NCI-H2227 (cell line): Measurements from ENCODE around the gene SERPINH1.
A peak's percentile ranks its signal among the peaks of the same experiment; 100 is the strongest.
"Not testable (repeated sequence)": the region's sequence is repeated elsewhere in the genome, so short reads cannot be mapped to it uniquely, and the experiment has no call there.

Experiments used
- DNase-seq: peaks from one replicate; lab custom pipeline; 2025; ENCODE audit not compliant: unreplicated experiment; lab: John Stamatoyannopoulos, UW

Gene SERPINH1

DNA sequence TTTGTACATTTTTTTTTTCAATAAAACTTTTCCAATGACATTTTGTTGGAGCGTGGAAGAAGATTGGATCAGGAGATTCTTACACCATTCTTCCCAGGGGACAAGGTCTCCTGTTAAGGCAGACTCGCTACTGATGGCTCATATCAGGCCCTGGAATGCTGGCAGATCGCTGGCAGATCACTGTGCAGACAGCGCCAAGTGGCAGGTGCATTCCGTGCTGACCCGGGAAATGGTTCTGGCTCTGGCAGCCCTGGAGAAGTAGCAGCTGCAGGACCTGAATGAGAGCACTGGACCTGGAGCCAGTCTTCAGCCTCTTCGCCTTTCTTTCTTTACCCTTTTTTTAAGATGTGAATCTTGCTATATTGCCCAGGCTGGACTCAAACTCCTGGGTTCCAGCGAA is 10.7 kb downstream of the SERPINH1 start:
- no peak for DNase-seq

DNA sequence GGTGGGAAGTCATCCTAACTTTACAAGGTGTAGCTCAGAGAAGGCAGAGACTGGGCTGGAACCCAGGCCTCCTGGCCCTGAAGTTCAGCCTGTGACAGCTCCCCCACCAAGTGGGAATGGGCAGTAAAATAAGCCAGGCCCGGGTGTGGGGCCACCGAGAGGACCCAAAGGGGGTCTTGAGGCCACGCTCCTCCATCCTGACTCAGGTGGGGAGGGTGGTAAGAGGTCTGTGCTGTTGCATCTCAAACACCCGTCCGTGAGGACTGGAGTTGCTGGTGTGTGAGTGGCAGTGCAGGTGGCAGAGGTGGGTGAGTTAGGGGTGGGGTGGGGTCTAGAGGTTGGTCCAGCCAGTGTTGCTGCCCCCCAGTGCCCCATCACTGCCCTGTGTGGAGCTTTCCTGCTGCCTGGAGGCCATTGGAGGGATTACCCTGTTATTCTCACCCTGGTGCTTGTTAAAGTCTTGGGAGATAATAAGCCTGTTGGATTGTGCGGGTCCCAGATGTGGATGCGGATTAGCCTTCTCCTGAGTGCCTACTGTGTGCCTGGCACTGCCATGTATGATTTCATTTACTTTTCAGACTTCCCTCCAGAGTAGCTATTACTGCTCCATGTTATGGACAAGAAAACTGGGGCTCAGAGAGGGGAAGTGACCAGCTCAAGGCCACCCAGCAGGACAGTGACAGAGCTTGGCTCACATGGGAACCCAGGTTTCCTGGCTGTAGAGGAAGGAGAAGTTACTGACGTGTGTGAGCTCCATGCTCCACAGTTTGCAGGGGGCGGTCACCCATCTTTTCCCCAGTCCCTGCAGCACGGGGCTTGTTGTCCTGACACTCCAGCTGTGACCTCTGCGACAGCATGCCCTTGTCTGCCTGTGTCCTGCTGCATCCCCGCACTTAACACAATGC is 12.9 kb downstream of the SERPINH1 start:
- no peak for DNase-seq

DNA sequence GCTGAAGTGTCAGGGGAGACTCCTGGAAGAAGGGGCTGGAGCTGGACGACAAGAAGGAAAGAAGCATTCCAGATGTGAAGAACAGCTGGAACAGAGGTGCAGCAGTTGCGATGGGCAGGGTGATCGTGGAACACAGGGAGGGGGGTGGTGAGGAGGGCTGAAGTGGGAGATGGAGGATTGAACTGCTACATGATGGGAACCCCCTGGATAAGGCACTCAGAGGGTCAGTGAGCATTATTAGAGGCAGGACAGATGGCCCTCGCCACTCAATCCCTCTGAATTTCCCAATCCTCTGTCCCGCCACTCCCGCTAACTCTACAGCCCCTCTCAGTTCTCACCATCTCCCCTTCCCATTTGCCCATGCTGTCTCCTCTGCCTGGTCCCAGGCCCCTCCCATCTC is 14.0 kb downstream of the SERPINH1 start:
- no peak for DNase-seq

DNA sequence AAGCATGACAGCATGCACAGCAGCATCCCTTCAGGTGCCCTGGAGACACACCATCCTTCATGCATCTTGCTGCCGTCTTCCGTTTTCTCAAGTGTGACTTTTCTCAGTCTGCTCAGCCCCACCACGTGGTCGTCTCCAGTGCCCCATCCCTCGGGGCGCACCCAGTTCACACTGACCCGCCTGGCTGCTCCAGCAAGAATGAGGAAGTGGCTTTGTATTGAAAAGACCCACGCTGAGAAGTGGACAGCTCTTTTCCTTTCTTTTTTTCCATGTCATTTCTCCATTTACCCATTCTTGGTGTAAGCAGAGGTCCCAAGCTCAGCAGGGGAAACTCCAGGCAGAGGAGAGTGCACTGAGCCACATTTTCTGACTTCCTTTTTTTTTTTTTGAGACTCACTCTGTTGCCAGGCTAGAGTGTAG is 14.5 kb downstream of the SERPINH1 start:
- no peak for DNase-seq

DNA sequence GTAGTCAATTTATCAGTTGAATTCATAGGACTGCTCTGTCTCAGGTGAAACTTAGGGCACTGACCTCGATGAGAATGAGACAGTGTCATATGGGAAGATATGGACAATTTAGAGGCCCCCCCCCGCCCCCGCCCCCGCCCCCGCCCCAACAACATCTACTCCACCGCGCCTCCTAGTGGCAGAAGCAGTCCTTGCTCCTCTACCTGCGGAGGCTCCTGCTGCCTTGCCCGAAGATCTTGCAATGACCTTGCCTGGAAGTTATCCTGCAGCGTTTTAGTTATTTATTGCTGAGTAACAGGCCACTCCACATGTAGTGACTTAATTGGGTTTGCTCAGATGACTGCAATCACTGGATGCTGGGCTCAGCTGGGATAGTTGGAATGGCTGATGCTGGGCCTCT is 15.2 kb downstream of the SERPINH1 start:
- DNase-seq, result peak; percentile 58

DNA sequence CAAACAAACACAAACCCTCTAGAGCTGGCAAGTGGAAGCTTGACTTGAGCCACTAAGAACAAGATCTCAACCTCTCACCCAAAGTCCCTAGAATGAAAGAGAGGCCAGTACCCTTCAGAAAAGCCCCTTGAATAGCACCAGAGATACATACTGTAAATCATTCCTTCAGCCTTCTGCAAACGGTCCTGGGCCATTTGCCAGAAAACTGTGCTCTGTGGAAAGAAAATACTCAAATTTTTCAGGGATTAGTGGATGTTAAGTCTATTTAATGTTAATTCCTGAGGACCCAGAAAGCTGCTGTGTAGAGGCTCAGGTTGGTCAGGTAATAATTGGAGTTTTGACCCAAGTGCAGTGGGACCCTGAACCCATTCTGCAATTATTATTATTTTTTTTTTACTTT is 16.9 kb downstream of the SERPINH1 start:
- DNase-seq, result no peak

DNA sequence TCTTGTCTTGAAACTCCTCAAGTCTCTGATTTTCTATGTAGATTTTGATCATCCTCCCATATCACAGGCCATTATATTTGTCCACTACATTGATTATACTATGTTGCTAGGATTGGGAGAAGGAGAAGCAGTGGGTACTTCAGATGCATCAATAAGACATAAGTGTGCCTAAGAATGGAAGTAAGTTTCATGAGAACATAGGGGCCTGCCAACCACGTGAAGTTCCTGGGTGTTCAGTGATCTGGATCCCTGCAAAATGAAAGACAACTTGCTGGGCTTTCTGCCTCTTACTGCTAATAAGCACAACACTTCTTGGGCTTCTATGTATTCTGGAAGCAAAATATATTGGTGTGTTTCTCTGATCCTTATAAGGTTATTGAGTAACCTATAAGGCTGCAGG is 17.8 kb downstream of the SERPINH1 start:
- no peak for DNase-seq

DNA sequence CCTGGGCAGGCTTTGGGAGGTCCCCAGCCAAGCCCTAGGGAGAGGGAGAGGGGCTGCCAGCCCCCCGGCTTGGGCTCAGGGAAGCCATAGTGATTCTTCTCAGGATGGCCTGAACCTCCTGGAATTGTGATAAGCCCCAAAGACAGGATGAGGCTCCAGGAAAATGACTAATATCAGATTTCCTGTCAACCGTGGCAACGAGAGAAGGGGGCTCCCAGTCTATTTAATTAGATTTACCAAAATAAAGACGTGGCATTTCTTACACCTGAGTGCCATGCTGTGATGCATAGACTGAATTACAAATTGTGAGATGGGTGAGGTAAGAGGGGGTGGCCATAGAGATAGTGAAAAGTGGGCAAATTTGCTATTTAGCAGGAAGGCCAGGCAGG is 20.4 kb downstream of the SERPINH1 start:
- no peak for DNase-seq

DNA sequence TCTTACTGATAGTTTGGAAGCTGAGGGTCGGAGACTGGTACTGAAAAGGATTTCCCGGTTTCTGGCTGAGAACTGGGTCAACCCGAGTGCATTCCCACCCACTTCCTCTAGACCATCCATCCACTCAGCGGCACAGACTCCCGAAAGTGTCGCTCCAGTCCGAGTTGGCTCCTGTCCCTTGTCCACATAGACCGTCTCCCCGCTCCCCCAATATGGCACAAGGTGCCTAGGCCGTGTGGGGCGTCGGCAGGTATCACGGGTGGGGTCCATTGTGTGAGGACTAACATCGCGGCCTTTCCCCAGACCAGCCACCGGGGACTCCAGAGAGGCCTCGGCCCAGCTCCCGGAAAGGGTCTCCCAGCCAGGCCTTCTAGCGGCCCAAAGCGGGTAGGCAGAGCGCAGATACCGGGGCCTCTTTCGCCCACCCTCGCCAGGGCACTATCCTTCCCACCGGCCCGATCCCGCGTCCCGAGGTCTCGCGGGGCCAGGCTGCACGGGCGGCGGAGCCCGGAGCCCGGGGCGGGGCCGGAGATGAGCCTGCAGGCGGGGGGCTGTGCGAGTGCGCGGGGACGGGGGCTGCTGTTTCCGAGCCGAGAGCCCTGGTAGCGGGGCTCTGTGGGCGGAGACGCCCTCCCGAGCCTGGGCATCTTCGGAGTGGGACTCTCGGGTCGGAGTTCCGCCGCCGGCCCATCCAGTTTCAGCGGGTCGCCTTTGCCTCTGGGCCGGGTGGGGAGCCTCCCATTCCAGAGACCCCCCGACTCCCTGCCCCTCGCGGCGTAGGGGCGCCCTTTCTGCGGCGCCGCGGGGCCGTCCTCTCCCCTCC is 21.1 kb downstream of the SERPINH1 start:
- peak; percentile 94 for DNase-seq

DNA sequence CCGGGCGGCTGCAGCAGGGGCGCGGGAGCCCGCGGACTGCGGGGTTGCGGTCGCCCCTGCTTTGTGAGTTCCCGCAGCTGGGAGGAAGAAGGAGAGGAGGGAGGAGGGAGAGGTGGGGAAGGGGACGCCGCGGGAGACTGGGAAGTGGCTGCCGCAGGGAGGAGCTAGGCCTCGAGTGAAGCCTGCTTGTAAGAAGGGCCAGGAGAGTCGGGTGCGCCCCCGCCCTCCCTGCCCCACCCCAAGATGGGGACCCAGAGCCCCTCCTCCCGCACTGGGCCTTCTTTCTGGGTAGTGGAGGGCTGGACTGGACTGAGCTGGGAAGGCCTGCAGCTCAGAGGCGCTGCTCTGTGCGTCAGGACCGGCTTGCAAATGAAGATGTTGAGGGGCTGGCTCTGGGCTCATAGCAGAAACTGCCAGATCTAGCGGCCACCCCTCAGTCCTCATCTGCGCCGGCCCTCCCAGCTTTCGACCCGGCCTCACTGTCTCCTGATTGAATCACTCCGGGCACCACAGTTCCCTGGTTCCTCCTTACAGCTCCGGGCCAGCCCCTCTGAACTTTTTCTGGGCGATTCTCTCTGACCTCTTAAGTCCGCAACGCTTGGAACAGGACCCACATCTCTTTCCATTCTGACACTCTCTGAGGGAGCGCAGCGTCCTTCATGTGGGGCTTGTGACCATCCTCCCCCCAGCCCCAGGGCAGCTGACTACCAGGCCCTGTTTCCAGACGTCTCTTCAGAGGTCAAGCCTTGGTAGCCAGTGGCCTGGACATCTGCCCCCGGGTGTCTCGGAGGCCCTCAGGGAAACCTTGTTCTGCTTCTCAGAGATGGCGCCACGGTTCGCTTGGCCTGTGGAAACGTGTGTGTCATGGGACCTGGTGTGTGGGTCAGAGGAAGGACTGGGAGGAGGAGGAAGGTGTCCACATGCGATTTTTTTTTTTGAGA is 21.9 kb downstream of the SERPINH1 start:
- peak; percentile 90 for DNase-seq

DNA sequence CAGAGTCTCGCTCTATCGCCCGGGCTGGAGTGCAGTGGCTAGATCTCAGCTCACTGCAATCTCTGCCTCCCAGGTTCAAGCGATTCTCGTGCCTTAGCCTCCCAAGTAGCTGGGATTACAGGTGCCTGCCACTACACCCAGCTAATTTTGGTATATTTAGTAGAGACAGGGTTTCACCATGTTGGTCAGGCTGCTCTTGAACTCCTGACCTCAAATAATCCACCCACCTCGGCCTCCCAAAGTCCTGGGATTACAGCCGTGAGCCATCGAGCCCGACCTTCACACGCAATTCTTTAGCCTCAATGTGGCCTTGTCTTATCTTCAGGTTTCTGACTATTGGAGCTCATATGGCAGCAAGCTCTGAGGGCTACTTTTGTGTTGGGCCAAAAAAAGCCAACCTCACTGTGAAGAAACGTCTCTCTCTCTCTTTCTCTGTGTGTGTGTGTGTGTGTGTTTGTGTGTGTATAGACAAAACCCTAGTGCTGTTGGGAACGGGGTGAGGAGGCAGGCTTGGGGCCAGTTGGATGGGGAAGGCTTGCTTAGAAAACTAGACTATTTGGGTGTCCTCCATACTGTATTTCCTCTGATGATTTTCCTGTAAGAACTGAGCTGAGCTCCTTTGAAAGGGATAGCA is 22.7 kb downstream of the SERPINH1 start:
- not testable (repeated sequence) for DNase-seq

DNA sequence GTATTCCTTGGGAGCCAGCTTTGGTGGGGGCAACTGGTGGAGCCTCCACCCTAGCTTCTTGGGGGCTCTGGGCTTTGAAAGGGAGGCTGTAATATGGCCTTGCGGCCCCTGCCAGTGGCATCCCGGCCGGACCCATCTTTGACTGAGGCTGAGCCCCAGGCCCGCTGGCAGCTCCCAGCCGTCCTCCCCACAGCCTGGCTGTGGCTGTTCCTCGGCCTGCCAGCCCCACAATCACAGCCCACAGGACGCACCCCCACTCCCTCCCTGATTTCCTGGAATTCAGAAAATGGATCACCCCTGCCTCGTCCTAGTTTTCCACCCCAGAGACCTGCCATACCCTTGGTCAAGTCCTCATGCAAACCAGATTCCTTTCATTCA is 23.2 kb downstream of the SERPINH1 start:
- DNase-seq, result no peak

DNA sequence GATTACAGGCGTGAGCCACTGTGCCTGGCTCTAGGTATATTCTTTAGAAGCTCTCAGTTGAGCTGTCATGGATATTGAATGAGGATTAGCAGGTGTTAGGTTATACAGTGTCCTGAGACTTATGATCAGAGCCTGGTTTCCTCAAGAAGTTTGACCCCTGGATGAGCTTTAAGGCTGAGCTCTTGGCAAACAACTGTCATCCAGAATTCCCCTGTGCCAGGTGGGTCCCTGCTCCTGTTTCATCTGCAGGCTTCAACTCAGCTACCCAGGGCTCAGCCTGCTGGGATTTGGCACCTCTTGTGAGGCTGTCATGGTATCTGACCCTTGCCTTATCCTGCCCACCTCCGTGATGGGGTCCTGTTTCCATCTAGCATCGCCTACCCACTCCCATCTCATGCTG is 24.3 kb downstream of the SERPINH1 start:
- no peak for DNase-seq

DNA sequence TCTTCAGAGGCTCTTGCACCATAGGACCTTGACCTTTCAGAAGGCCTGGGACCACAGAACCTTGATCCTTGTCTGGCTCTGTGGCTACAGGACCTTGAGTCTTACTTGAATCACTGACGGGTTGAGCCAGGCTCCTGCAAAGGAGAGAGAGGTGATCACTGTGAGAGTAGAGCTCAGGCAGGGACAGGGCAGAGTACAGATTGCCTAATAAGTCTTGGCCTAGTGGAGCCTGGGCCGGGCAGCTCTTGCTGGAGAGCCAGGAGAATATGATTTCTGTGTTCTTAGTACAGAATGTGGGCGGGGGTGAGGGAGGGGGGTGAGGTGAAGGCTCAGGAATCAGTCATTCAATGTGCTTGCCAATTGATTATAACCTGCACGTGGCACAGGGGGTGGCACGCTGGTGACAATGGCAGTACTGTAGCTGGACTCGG is 26.0 kb downstream of the SERPINH1 start:
- DNase-seq, result no peak

DNA sequence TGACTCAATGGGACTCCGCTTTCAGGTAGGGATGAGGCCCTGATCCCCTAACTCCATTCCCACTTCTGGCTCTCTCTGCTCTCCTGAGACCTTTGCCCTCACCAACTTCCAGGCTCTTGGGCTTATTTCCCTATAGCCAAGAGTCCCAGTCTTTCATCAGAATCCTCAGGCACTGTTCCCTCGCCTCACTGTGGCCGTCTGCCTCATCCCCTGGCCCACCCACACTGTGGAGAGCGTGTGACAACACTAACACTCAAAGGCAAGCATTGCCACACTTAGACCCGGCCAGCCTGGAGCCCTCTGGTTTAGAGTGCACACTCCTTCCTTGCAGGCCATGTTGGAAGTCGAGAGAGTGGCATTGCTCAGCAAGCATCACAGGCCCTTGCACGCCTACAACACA is 27.0 kb downstream of the SERPINH1 start:
- DNase-seq, result no peak

DNA sequence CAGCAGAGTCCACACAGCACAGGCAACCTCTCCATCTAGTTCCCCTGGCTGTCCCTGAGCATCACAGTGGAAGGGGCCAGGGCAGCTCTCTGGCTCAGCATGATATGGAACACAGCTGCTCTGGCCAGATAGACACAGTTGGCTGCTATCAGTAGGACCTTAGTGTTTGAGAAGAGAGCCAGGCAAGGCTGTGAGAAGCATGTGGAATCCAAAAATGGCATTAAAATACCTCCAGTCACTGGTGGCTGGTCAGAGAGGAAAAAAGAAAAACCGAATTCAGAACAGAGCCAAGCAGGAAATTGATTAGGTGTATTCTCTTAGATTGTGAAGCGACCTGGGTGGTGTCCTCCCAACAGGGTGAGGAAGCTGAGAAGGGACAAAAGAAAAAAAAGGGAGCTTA is 27.9 kb downstream of the SERPINH1 start:
- no peak for DNase-seq

DNA sequence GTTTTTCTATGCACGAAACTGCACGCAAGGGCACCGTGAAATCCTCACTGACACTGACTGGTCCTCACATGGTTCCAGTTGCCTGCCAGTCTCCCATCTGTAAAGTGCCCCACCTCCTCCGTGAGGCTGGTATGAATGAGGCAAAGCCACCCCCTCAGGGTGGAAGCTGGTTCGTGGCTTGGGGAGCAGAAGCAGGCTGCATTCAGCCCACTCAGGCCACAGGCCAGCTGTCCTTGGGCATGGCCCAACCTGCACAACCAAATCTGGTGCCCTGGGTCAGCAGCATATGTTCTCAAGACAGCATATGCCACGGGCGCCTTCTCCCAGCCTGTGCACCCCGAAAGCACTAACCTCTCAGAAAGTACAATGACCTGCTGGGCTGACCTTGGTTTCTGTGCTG is 29.3 kb downstream of the SERPINH1 start:
- DNase-seq, result no peak

DNA sequence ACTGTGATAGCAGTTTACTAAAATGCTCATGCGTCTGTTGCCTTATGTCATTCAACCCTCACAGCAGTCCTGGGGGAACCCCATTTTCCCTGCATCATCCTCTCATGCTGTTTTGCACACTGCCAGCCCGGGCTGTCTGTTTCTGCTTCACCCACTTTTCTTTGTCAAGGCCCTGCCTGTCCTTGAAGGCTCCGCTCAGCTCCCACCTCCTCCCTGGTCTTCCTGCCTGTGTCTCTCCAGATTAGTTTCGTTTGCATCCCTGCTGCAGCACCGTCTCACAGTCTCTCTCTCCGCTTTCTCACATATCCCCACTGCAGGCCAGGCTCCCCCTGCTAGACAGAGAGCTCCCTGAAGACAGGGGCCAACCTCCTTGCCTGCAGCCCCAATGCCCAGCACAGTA is 29.9 kb downstream of the SERPINH1 start:
- DNase-seq, result no peak

DNA sequence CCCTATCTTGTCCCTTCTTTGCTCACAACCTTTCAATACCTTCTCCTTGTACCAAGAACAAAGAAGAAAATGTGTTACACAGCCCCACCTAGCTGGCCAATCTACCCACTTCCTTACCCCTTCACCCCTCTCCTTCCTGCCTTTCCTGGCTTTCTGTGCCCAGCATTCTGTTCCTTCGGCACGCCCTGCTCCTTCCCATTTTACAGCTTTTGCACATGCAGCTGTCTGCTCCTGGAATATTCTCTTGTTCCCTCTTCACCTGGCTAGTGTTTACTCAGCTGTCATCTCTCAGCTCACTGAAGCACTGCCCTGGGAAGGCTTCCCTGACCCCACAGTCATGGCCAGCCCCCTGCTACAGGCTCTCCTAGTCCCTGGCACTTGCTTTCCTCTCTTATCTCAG is 30.7 kb downstream of the SERPINH1 start:
- peak; percentile 35 for DNase-seq

DNA sequence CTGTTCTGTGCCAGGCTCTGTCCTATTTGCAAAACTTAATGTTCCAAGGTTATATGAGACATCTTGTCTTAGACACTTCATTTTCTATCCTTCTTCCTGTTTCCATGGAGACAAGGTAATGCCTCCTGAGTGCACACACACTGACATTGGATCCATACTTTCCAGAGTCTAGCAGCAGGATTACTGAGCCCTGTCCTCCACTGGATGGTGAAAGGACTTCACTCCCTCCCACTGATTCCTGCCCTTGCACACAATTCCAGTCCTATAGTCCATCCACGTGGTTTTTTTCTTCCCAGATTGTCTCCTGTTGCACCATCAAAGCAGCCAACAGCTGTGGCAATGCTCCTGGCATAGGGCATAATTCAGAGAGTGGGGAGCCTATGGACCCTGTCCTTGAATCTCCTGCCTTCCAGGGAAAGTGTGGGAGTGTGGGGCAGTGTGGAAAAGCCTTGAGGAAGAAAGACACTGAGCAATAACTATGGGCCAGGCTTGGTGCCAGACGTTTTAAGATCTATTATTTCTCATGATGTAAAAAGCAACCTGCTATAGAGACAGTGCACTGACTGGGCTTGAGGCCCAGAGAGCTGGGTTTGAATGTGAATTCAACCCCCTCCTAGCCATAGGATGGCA is 31.3 kb downstream of the SERPINH1 start:
- DNase-seq, result peak; percentile 24
